GM12865 (cell line): ENCODE measurements around the gene PCDH9.

Experiments
- DNase-seq: peaks from one replicate; pipeline ENCODE4 v3.0.0; 2010; ENCODE audit warnings: low read depth
- H3K4me3 ChIP-seq: 2 replicates; pipeline ENCODE4 v1.5.1; 2011; ENCODE audit warnings: mild to moderate bottlenecking, low read depth, low read length, control low read depth
- CTCF ChIP-seq: IDR thresholded peaks from 2 replicates; pipeline ENCODE4 v1.5.1; 2011; ENCODE audit warnings: low read length, control low read depth, low read depth, inconsistent platforms; ENCODE audit not compliant: insufficient read depth; ENCODE audit errors: missing control alignments

Gene PCDH9

GRCh38 chr13:67134417-67135129, 95.6 kb downstream of the PCDH9 start:
- no peak for DNase-seq
- no peak overlapping the region for H3K4me3 ChIP-seq
- TF ChIP-seq CTCF = no peak

- no peak for TF ChIP-seq CTCF
- no peak overlapping the region for H3K4me3 ChIP-seq
- no peak for DNase-seq
Measured at GRCh38 chr13:67133476-67133875, 96.7 kb downstream of the PCDH9 start.

GRCh38 chr13:67131393-67131792, 98.7 kb downstream of the PCDH9 start:
- TF ChIP-seq CTCF = no peak
- no peak overlapping the region for H3K4me3 ChIP-seq
- no peak for DNase-seq

- TF ChIP-seq CTCF = no peak
- no peak for DNase-seq
- no peak overlapping the region for H3K4me3 ChIP-seq
Measured at GRCh38 chr13:67130444-67130843, 99.7 kb downstream of the PCDH9 start.

- no peak overlapping the region for H3K4me3 ChIP-seq
- no peak for TF ChIP-seq CTCF
- no peak for DNase-seq
Measured at GRCh38 chr13:67128136-67128535, 102.0 kb downstream of the PCDH9 start.

- H3K4me3 ChIP-seq = no peak overlapping the region
- no peak for DNase-seq
- no peak for TF ChIP-seq CTCF
Measured at GRCh38 chr13:67125681-67126080, 104.5 kb downstream of the PCDH9 start.

- DNase-seq = no peak
- H3K4me3 ChIP-seq = no peak overlapping the region
- TF ChIP-seq CTCF = no peak
Measured at GRCh38 chr13:67123165-67123564, 107.0 kb downstream of the PCDH9 start.
